ENCODE measurements around the gene RPL9.

- TF ChIP-seq, protein P1, sequence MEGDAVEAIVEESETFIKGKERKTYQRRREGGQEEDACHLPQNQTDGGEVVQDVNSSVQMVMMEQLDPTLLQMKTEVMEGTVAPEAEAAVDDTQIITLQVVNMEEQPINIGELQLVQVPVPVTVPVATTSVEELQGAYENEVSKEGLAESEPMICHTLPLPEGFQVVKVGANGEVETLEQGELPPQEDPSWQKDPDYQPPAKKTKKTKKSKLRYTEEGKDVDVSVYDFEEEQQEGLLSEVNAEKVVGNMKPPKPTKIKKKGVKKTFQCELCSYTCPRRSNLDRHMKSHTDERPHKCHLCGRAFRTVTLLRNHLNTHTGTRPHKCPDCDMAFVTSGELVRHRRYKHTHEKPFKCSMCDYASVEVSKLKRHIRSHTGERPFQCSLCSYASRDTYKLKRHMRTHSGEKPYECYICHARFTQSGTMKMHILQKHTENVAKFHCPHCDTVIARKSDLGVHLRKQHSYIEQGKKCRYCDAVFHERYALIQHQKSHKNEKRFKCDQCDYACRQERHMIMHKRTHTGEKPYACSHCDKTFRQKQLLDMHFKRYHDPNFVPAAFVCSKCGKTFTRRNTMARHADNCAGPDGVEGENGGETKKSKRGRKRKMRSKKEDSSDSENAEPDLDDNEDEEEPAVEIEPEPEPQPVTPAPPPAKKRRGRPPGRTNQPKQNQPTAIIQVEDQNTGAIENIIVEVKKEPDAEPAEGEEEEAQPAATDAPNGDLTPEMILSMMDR (conservative IDR thresholded peaks at IDR 0.05; ENCODE audit: low read length): no peak
- TF ChIP-seq EZH2phosphoT487 (IDR thresholded peaks at IDR 0.05; ENCODE audit: borderline replicate concordance, low read depth, low read length): no peak
Observed at GRCh38 chr4:39470402-39470801, 11.7 kb upstream of the RPL9 start.

Measured in OCI-LY7 (cell line).